C1 segment of cervical spinal cord (tissue), 14 donors: ENCODE data around the gene CARHSP1.
"Not testable (repeated sequence)": the region's sequence is repeated elsewhere in the genome, so short reads cannot be mapped to it uniquely, and the experiment has no call there.

ENCODE experiments used
- DNase-seq, 14 donors: peaks; one replicate each; lab custom pipeline; 2025; lab: John Stamatoyannopoulos, UW

CARHSP1 gene

GRCh38 chr16:8872967-8873865 lies 4.4 kb upstream of the CARHSP1 start:
- no peak for DNase-seq

- DNase-seq: no peak
These were observed 3.3 kb upstream of the CARHSP1 start for GRCh38 chr16:8872071-8872470.

- not testable (repeated sequence) for DNase-seq
These were observed 1.1 kb upstream of the CARHSP1 start for GRCh38 chr16:8869988-8870241.

GRCh38 chr16:8869212-8869987 lies 594 bp upstream of the CARHSP1 start:
- DNase-seq: no peak

- peak in 1 of 14 donors; percentile 48 for DNase-seq
These were observed 832 bp downstream of the CARHSP1 start for GRCh38 chr16:8867932-8868415.

GRCh38 chr16:8867216-8867931 lies 1.4 kb downstream of the CARHSP1 start:
- DNase-seq: peak in 10 of 14 donors; percentile 19 to 52 (median 36)

- no peak for DNase-seq
These were observed 2.0 kb downstream of the CARHSP1 start for GRCh38 chr16:8866884-8867215.

GRCh38 chr16:8866118-8866883 lies 2.5 kb downstream of the CARHSP1 start:
- peak in 8 of 14 donors; percentile 15 to 54 (median 30) for DNase-seq

- no peak for DNase-seq
These were observed 3.5 kb downstream of the CARHSP1 start for GRCh38 chr16:8865145-8865882.

- no peak for DNase-seq
These were observed 4.2 kb downstream of the CARHSP1 start for GRCh38 chr16:8864480-8865110.

GRCh38 chr16:8863594-8864424 lies 5.0 kb downstream of the CARHSP1 start:
- peak in 13 of 14 donors; percentile 16 to 92 (median 80) for DNase-seq

GRCh38 chr16:8862309-8863130 lies 6.3 kb downstream of the CARHSP1 start:
- DNase-seq: no peak

GRCh38 chr16:8861563-8862308 lies 7.1 kb downstream of the CARHSP1 start:
- peak in 1 of 14 donors; percentile 30 for DNase-seq

GRCh38 chr16:8859913-8860881 lies 8.6 kb downstream of the CARHSP1 start:
- no peak for DNase-seq

- no peak for DNase-seq
These were observed 9.6 kb downstream of the CARHSP1 start for GRCh38 chr16:8858994-8859912.
